HG03565 (cell line): Measurements from ENCODE around the gene ASPG.

Experiments
- ATAC-seq: cut with Tn5 transposase; IDR thresholded peaks from one replicate; pipeline ENCODE4 v1.9.1; 2021; ENCODE audit warnings: mild to moderate bottlenecking, moderate library complexity; ENCODE audit not compliant: unreplicated experiment

Gene ASPG

GRCh38 chr14:104135121-104135903 lies 49.8 kb downstream of the ASPG start:
- ATAC-seq, result no peak

GRCh38 chr14:104135904-104136471 lies 50.5 kb downstream of the ASPG start:
- ATAC-seq, result no peak

- ATAC-seq, result no peak
Observed at GRCh38 chr14:104136472-104137296, 51.2 kb downstream of the ASPG start.

GRCh38 chr14:104137297-104138097 lies 52.0 kb downstream of the ASPG start:
- no peak for ATAC-seq

- ATAC-seq, result no peak
Observed at GRCh38 chr14:104138098-104138717, 52.7 kb downstream of the ASPG start, which contains the start of gene KIF26A. Gene KIF26A, plus strand, starts transcription at chr14:104138587. Its CDS starts 136 bp downstream, at chr14:104138723.

- ATAC-seq, result no peak
Observed at GRCh38 chr14:104138718-104139459, 53.4 kb downstream of the ASPG start.

- no peak for ATAC-seq
Observed at GRCh38 chr14:104139460-104140212, 54.1 kb downstream of the ASPG start.

GRCh38 chr14:104140213-104140462 lies 54.6 kb downstream of the ASPG start:
- ATAC-seq, result no peak

GRCh38 chr14:104140463-104141331 lies 55.2 kb downstream of the ASPG start:
- no peak for ATAC-seq

GRCh38 chr14:104141621-104142091 lies 56.2 kb downstream of the ASPG start:
- no peak for ATAC-seq

- ATAC-seq, result no peak
Observed at GRCh38 chr14:104142136-104142945, 56.8 kb downstream of the ASPG start.

GRCh38 chr14:104142946-104143470 lies 57.5 kb downstream of the ASPG start:
- ATAC-seq, result no peak

- ATAC-seq, result no peak
Observed at GRCh38 chr14:104143521-104144452, 58.3 kb downstream of the ASPG start.

GRCh38 chr14:104144453-104144790 lies 58.9 kb downstream of the ASPG start:
- no peak for ATAC-seq

- ATAC-seq, result no peak
Observed at GRCh38 chr14:104144911-104145825, 59.7 kb downstream of the ASPG start.
